EH (cell line): ENCODE results near the gene NR1D1.

ENCODE experiments used
- DNase-seq: peaks from one replicate; pipeline ENCODE4 v3.0.0-alpha.2; 2015; ENCODE audit warnings: low read depth

NR1D1 gene

DNA sequence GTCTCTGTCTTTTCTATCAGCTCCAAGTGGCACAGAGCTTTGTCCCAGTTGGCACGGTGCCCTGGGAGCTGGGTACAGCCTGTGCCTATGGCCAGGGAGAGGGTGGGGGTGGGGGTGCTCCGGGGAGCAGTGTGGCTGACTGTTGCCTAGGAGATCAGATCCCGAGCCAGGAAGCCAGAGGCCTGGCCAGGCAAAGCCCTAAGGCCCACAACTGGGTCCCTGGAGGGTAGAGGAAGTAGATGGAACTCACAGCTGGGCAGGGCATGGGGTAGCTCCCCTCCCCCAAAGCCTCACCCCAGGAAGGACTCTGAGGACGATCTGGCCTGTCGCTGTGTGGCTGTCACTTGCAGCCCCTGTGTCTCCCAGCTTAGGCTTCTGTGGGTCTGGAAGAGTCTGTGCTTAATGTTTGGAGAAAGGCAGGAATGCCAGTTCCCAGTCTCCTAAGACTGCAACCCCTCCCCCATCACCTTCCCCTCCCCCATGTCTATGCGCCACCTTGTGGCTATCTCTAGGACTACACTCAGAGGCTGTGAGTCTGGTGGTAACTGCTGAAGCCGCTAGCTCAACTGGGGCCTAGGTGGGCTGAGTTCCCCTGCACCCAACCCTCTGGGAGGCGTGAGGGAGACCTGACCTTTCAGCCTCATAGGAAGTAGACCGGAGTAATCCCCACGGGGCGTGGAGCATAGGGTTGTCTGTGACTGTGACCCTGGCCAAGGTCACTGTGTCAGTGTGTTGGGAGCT, 25.0 kb downstream of the NR1D1 start:
- DNase-seq, result peak; percentile 74

DNA sequence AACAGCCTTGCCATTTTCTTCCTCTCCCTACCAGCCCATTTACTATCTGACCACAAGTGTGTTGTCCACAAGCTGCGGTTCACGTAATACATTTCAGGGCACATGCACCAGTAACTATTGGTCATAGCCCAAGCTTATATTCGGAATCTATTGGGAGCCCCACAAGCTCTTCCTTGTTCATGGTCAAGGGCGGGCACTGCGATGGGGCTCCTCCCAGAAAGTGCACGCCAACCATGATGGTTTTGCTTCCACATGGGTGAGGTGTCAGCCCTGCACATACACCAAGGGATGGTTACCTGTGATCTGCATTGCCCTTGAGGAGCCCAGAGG, 25.6 kb downstream of the NR1D1 start:
- DNase-seq, result no peak

DNA sequence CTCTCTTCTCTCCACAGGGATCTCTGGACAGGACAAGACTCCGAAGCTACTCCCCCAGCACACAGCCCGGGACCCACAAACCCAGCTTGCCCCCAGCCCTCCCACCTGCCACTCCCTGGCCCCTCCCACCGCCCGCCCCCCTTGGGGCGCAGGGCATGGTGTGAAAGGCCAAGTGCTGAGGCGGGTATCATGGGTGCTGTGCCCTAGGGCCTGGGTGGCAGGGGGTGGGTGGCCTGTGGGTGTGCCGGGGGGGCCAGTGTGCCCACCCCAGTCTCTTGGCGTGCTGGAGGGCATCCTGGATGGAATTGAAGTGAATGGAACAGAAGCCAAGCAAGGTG, 26.2 kb downstream of the NR1D1 start:
- no peak for DNase-seq

DNA sequence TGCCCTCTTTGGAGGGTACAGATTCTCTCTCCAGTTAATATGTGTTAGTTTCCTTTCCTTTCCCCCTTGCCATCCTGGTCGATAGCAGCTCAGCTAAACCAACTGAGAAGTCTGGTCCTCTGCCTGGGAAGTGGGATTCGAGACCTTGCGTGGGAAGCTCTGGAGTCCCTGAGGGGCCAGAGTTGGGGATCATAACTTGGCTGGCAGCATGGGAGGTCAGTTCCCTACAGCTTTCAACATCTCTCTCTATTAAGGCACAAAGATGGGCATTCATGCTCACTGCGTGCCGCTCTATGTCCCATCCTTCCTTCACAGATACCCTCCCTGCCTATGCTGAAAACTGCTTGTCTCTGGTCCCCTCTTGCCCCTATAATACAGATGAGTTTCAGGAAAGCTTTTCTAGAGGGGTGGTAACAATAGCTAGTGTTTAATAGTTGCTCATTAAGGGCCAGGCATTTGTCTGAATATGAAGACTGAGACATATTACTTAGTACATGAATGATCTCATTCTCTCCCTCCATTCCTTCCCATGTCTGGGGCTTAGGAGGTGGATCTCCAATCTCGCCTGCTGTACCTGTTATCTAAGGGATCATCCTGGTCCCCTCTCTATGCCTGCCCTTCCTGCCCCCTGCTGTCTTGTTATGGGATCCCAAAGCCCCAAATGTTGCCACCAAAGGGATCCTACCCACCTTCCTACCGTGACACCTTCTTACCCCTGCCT, 26.8 kb downstream of the NR1D1 start:
- no peak for DNase-seq

DNA sequence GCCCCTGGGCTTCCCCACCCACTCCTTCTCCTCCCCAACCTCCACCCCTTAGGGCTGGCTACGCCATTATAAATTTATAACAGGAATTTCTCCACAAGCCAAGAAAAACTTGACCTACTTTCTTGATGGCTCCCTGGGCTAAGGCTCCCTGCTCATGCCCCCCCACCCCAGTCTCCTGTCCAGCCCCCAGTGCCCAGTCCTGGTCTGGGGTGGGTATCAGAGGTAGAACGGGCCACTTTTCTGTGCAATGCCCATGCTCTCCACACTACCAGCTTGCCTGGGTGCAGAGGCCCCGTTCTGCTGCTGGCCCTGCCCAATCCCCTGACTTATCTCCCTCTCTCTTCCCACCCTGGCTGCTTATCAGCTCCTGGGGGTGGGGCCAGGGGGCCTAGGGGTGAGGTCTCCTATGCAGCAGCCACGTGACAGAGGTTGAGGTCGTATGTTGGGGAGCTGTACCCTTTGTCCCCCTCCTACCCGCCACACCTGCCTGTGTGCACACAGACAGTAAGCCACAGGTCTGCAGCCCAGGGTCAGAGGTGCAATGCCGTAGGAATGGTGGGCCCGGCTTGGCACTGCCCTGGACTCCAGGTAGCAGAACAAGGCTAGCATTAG, 27.5 kb downstream of the NR1D1 start:
- DNase-seq, result no peak

DNA sequence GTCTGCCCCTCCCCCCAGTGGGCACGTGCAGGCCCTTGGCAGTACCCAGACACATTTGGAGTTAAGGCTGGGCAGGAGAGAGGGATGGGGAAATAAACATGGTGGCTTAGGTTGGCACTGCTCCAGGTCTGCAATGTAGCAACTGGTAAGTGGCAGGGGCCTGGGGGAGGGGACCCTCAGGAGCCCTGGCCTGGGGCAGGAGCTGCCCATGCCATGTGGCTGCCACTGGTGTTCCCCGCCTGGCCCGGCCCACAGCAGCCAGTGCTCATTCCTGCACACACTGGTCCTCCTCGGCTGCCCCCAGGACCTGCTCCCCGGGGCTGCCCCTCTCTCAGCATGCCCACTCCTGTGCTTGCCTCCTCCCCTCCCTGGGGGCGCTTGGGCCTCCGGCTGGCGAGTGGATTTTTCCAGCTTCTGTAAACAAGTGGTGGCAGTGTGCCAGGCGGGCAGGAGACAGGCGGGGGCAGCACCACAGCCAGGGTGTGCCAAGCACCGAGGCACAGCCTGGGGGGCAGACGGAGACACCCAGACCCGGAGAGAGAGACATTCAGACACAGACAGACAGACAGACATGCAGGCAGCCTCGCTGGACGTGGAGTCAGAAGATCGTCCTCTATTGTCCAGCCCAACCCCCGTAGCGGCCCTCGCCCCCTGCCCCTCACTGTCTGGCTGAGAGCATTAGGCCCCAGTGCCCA, 28.2 kb downstream of the NR1D1 start:
- DNase-seq, result peak; percentile 50

DNA sequence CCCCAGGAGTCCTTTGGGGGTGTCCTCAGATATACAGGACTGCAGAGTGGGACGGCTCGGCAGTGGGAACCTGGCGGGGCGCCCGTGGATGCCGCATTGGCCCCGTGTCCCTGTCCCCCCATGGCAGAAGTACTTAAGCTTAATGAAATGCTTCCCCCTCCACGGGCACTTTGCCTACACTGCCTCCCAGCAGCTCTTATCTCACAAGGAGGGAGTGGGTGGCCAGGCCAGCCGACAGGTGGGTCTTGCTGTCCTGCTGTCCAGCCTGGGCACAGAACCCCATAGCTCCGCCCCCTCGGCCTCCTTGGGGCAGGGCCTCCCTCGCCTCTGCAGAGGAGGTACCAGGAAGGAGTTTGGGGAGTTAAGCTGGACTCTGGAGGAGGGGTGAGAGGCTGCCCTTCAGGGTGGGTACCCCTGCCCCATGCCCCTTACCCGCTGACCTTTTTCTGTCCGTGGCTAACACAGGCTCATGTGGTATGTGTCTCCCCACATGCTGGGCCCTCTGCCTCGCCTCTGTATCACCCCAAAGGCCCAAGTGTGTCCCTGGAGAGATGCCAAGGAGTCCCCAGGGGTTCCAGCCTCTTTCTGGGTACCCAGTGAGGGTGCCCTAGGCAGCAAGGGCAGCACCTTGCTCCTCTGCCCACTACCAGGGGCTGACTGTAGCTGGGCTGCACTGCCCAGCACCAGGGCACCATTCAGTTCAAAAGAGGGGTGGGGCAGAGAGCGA, 28.9 kb downstream of the NR1D1 start:
- DNase-seq, result no peak

DNA sequence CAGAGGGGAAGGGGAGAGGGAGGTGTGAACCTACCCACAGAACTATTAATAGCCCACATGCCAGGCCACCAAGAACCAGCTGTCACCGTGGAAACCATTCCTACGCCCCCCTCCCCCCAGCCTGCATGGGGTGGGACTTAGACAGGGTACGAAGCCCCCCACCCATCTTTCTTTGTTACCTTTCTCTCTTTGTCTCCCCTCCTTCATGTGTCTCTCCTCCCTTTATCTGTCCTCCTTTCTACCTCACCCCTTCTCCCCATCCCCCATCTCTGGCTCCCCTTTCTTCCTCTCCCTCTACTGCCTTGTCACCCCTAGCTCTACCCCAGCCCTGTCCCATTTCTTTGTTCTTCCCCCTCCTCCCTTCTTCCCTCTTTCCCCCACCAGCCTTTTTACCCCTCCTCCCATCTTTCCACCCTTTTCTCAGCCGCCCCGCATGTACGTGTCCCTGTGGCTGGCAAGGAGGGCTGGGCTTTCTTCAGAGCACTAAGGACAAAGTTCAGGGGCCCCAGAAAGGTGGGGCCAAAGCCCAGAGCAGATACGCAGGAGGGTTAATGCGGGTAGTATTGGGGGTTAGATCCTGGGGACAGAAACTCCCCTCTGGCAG, 29.6 kb downstream of the NR1D1 start:
- no peak for DNase-seq

DNA sequence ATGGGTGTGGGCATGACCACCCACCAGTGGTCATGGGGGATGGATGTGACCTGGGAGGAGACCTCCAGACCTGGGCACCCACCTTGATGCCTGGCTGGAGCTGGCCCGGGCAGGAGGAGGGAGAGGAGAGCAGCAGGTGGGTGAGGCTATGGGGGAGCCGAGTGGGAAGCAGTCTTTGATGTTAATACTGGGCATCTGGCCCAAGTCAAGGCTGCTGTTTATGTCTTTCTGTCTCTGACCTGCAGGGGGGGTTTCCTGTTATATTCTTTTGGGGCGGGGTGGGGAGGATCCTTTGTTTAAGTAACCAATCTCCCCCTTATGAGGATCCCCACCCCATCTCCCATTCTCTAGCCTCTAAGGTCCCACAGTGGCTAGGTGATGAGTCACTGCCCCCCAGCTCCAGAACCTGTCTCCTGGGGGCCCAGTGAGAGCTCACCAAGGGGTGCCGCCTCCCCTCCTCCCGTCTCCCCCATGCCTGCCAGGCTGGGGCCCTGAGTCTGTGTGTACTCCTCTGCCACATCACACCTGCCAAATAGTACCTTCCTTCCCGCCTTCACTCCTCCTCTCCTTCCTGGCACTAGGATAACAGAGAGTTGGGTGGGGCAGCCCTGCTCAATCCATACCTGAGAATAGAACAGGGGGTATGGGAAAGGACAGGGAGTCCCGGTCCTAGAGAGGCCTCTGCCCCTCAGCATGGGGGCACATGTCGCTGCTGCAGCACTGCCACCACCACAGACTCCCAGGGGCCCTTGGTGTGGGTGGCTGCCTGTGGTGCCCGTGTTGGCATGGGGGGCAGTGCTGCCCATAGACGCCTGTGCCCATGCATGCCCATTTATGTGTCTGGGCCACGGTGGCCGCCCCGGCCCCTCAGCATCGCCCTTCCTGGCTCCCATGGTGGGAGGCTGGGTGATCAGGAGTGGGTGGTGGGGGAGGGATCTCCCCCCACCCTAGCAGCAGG, 30.4 kb downstream of the NR1D1 start:
- DNase-seq, result peak; percentile 49

DNA sequence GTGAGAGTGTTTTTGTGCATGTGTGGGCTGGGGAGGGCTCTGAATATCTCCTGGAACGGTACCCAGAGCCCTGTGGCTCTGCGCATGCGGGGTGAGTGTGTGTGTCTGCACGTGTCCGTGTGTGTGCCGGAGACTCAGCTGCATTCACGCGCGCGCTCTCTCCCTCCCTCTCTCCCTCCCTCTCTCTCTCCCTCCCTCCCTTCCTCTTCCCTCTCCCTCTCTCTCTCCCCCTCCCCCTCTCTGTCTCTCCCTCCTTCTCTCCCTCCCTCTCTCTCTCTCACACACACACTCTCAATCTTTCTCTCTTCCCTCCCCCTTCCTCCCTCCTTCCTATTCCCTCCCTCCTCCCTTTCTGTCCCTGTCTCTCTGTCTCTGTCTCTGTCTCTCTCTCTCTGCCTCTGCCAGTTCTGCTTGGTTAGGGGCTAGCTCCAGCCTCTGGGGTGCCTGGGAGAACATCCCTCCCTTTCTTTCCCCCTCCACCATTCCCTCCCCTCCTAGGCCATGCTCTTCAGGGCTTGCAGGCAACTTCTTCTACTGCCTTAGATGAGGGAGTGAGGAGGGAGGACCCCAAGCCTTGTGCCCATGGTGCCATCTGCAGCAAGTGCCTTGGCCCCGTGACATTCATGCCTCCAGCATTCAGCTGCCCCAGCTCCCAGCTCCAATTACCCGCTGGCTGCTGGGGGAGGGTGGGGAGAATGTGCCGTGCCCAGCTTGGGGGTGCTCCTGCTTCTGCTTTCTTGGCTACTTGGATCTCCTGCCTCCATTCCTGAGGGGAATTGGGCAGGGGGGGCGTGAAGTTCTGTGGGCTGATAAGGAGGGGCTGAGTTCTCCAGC, 31.3 kb downstream of the NR1D1 start:
- peak; percentile 88 for DNase-seq

DNA sequence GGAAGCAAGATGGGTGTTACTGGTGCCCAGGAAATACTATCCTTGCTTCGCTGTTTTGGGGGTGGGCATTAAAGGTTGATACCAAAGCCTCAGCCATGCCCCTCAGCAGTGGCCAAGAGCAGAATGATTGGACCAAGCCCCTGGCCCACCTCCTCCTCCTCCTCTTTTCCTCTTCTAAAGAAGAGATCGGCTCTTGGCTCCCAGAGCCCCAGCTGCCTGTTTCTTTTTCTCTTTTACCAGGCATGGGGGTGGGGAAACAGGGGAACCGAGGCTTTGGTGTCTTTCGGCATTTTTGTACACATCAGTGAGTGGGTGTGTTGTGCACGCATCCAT, 31.8 kb downstream of the NR1D1 start:
- DNase-seq, result no peak

DNA sequence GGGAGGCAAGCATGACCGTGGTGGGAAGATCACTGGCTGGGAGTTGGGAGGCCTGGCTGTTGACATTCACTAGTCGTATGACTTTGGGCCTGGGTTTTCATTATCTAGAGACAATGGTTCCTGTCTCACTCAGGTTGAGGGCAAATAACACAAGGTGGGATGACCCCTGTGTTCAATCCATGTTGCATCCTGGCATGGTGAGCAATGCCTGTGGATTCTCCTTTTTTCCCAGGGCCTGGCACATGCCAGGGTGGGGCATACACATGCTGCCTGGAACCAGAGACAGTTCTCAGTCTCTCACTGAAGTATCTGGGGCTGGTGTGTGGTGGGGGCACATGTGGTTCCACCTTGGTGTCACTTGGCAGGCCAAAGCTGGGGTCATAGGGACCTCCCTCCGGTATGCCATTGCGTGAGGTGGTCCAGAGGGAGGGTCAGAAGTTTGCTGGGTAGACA, 32.2 kb downstream of the NR1D1 start:
- DNase-seq, result no peak

DNA sequence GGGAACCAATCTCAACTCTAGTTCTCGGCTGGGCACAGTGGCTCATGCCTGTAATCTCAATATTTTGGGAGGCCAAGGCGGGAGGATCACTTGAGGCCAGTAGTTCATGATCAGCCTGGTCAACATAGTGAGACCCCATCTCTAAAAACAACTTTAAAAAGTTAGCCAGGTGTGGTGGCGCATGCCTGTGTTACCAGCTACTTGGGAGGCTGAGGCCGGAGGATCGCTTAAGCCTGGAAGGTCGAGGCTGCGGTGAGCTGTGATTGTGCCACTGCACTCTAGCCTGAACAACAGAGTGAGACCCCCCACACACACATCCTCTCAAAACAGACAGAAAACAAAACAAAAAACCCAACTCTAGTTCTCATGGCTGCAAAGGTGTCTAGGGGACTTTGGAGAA, 32.7 kb downstream of the NR1D1 start:
- no peak for DNase-seq

DNA sequence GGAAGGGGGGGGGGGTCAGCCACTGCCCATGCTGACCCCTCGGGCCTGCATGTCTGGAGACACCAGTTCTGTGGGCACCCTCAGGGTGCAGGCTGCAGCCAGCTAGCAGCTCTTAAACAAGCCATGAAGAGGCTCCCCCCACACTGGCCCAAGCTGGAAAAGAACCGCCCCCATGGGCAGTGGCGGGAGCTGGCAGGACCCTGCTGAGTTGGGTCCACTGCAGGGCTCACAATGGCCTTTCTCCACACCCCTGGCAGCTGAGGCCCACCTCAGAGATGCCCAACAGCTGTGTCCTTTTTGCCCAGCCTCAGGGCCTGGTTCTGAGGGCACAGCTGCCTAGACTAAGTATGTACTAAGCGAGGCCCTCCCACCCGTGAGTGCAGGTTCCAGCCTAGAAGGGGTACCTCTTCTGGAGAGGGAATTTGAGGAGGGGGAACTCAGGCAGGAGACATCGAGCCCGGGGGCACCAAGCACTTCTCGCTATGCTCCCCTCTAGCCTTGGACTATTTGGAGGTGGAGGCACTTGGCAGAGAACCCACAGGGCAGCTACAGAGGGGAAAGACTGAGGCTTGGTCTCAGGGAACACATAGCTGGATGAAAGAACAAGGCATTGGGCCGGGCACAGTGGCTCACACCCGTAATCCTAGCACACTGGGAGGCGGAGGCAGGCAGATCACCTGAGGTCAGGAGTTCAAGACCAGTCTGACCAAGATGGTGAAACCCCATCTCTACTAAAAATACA, 34.4 kb downstream of the NR1D1 start:
- DNase-seq, result no peak

DNA sequence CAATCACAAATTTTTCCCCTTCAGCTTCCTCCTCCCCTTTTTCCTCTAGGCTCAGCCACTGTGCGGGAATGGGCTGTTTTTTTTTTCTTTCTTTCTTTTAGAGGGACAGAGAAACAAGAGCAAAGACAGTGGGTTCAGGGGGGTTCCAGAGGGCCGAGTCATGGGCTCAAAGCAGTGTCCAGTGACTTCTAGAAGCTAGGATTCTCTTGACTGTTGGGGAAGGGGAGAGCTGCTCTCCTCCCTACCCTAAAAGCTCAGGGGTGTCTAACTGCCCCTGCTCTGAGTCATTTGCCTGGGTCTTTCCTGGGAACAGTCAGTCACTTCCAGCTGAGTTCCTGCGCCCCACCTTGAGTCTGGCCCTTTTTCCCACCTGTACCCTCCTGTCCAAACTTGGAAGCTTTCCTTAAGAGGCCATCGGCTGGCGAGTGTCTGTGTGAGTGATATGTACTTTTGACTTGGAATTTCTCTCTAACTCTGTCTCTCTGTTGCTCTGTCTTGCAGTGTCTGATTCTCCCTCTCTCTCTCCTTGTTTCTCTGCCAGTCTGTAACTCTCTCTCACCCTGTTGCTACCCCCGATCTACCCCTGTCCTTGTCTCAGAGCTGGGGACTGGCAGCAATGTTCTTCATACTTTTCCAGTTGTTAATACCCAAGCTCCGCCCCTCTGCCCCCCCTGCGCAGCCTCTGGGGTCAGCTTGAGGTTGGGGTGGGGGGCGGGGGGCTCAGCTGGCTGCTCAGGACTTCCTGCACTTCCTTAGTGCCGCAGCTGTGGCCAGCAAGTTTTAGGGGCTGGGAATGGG, 35.2 kb downstream of the NR1D1 start:
- peak; percentile 86 for DNase-seq

DNA sequence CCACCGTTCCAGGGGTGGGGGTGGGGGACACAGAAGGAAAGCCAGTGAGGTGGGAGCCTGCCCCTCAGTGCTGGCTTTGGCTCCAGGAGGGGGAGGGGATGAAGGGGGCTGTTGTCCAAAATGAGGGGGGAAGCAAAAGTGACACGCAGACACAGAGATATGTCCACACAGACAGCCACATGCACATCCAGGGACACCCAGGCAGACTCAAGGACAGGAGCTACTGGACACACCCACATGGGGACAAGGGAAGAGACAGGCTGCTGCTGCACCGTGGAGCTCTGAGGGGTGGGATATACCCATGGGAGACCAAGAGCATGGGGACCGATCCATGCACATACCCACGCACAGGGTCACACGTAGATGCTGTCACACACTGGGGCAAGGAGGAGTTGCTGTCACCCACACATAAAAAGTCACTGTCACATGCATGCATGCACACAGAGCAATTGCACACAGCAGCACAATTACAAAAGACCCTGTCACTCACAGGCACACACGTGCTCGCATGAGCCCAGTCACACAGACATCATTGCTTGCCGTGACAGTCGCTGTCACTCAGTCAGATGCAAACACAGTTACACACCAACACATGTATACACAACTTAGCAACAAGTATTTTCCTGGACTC, 36.4 kb downstream of the NR1D1 start:
- DNase-seq, result no peak

DNA sequence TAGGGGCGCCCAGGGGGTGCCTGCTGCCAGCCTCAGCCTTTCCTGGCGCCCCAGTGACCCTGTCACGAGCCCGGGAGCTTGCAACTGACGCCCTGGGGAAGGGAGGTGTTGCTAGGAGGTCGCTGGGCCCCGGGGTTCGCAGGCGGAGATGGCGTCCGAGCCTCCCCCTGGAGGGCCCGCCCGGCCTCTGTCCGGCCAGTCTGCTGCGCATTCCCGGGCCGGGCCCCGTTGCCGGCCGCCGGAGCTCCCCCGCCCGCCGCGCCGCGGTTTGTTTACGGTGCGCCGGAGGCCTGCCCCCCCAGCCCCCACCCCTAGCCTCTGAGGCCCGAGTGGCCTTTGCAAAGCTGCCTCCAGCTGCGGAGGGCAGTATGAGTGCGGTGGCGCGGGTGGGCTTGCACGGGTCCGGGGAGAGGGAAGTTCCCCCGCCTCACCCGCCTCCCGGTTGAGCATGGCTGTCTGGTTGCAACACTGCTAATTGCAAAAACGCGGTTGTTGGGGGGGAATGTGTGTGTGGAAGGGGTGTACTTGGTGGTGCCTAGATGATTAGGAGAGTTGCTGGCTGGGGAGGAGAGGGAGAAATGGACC, 37.1 kb downstream of the NR1D1 start:
- peak; percentile 35 for DNase-seq
